Skeletal muscle cell (primary cell): Measurements from ENCODE around the gene COL13A1.

ENCODE experiments used
- DNase-seq: peaks from one replicate; pipeline ENCODE4 v3.0.0-alpha.2; 2010; ENCODE audit warnings: low read depth
- H3K4me3 ChIP-seq: 2 replicates; pipeline ENCODE4 v1.5.1; 2011; ENCODE audit warnings: low read depth, mild to moderate bottlenecking, control low read depth, low read length, moderate library complexity

The COL13A1 gene

DNA sequence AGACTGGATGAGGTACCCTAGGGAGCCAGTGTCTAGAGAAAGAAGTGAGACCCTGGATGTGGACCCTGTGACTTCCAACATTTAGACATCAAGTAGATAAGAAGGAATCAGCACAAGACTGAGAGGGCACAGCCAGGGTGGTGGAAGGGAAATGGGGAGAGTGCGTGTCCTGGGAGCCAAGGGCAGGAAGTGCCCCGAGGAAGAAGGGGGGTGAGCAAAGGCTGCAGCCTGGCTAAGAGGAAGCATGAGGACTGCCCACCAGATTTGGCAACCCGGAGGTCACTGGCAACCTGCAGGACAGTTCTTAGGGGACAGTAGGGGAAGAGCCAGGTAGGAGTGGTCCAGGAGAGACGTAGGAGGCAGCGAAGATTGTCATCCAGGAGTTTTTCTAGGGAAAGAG, 14.8 kb downstream of the COL13A1 start:
- no peak for DNase-seq
- H3K4me3 ChIP-seq = no peak overlapping the region

- no peak overlapping the region for H3K4me3 ChIP-seq
- DNase-seq = no peak
Observed at GRCh38 chr10:69817078-69817581, 15.4 kb downstream of the COL13A1 start.

DNA sequence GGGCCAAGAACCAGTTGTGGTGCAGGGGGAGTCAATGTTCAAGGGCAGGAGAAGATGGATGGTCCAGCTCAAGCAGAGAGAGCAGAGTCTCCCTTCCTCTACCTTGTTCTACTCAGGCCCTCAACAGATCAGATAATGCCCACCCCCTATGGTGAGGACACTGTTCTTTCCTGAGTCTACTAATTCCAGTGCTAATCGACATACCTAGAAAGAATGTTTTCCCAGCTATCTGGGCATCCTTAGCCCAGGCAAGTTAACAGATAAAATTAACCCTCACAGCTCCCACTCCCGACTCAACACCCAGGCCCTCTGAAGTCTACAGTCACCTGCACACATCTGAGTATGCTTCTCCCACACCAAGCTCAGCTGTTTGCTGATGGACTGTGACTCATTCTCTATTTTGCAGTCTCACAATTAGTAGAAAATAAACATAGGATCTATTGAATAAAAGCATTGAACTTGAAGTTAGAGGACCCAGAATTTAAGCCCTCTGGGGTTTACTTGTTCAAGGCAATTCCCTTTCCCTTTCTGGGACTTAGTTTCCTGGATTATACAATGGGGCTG, 17.1 kb downstream of the COL13A1 start:
- DNase-seq = no peak

GRCh38 chr10:69819716-69820506, 18.2 kb downstream of the COL13A1 start:
- no peak for DNase-seq
- H3K4me3 ChIP-seq = no peak overlapping the region

More for the DNA sequence above, 17.1 kb downstream of the COL13A1 start:
- no peak overlapping the region for H3K4me3 ChIP-seq

- H3K4me3 ChIP-seq = no peak overlapping the region
- no peak for DNase-seq
Observed at GRCh38 chr10:69820817-69821216, 19.1 kb downstream of the COL13A1 start.

- H3K4me3 ChIP-seq = no peak overlapping the region
- no peak for DNase-seq
Observed at GRCh38 chr10:69825604-69826003, 23.9 kb downstream of the COL13A1 start.

- no peak overlapping the region for H3K4me3 ChIP-seq
- no peak for DNase-seq
Observed at GRCh38 chr10:69826094-69826493, 24.4 kb downstream of the COL13A1 start.

DNA sequence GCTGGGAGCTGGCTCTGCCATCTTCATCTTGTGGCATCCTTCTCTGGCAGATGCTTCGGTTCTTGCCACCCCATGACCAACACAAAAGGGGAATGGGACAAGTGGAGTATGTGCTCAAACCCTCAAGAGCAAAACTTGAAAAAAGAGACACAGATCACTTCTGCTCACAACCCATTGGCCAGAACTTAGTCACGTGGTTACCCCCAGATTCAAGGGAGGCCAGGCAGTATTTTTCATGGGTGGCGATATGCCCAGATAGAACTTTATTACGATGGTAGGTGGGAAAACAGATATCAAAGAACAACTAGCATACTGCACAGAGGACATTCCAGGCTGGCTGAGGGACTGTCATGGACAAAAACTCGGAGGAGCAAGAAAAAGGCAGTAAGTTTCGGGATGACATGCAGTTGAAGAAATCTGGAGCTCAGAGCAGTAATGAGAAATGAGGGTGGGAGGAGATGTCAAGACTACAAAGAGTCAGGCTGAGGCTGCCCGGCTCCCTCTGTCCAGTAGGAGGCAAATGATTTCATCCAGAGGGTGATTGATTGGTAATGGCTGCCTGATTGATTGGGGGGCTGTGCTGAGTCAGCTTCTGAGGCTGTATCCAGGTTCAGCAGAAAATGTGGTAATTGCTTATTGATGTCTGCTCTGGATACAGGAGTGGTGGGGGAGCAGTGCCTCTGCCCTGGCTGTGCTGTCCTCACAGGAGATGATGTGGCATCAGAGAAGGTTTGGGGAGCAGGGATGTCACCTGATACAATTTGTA, 25.3 kb downstream of the COL13A1 start:
- no peak overlapping the region for H3K4me3 ChIP-seq
- no peak for DNase-seq

DNA sequence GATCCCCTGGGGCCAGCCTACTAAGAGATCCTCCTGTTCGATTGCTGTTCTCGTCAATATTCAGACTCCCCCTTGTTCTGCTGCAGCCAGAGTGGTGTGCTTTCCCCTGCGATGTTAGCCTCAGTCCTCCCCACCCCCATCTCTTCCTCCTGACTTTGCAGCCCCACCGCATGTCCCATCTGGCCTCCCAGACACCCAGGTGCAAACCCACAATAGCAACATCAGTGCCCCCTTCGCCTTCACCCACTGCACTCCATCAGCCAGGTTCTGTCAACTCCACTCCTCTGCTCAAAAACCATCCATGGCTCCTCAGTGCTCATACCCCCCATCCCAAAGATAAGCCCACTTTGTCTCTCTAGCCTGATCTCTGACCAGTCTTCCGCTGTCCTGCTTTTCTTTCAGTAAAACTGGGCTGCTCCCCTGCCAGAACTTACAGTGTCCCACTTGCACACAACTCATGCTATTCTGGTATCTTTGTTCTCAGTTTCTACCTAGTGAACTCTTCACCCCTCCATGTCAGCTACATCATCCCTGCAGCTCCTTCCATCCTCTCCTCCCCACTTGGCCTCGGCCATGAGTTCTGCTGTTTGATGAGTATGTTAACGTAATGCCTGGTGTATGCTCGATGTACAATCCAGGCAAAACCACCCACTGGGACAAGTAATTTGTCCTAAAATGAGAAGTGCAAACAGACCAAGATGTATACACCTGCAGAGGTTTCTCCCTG, 26.6 kb downstream of the COL13A1 start:
- no peak overlapping the region for H3K4me3 ChIP-seq
- no peak for DNase-seq

DNA sequence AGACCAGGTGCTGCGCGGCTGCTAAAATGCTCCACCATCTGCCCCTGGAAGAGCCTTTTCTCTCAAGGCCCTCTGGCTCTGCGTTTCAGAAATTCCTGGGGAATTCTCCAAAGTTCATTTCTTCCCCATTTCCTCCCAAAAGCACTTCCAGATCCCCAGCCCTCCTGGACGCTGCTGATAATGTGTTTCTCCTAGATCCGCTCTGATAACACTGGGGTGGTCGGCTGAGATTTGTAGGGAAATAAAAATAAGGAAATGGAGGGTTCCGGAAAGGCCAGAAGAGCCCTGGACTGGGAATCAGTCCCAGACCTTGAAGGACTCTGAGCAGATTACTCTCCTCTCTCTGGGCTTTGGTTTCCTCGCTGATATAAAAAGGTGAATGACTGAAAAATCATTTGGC, 28.1 kb downstream of the COL13A1 start:
- H3K4me3 ChIP-seq = no peak overlapping the region
- no peak for DNase-seq

DNA sequence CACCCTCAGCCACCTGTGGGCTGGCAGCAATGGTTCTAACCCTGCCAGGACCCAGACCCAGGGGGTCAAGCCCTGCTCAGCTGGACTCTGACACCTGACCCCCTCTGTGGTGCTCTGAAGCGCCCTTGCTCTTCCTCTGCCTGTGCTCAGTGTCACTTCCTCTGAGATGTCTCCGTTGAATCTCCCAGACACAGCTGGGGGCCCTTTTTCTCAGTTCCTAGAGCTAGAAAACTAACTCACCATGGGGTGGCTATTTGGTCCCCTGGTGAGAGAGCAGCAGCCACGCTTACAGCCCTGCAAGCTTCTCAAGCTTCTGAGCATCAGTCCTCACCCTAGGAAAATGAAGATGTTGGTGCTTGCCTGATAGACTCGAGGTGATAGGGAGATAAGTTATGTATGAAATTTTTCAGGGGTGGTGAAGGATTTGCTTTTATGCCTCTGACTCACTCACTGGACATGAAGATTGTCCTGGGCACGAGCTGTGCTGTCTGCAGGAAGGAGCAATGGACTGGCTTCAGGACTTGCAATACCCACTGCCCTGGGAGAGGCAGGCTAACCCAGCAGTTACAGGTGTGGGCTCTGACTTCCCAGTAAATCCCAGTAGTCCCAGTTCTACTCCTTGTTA, 29.6 kb downstream of the COL13A1 start:
- DNase-seq = no peak
- H3K4me3 ChIP-seq = no peak overlapping the region

DNA sequence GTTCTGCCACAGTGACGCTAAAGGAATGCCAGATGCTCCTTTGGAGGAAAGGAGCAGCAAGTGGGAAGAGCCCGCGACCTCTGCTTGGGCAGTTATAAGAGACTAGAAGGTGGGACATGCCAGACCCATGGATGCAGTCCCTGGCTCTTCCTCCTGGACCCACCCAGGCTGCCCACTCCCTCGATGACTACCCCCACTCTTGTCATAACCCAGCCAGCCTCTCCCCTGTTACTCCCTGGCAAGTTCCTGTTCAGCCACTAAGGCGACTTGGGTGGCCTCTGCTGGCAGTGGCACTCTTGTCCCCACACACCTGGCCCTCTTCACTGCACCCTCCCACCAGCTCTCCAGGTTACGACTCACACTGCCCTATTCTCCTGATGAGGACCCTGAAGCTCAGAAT, 33.5 kb downstream of the COL13A1 start:
- no peak for DNase-seq
- no peak overlapping the region for H3K4me3 ChIP-seq

DNA sequence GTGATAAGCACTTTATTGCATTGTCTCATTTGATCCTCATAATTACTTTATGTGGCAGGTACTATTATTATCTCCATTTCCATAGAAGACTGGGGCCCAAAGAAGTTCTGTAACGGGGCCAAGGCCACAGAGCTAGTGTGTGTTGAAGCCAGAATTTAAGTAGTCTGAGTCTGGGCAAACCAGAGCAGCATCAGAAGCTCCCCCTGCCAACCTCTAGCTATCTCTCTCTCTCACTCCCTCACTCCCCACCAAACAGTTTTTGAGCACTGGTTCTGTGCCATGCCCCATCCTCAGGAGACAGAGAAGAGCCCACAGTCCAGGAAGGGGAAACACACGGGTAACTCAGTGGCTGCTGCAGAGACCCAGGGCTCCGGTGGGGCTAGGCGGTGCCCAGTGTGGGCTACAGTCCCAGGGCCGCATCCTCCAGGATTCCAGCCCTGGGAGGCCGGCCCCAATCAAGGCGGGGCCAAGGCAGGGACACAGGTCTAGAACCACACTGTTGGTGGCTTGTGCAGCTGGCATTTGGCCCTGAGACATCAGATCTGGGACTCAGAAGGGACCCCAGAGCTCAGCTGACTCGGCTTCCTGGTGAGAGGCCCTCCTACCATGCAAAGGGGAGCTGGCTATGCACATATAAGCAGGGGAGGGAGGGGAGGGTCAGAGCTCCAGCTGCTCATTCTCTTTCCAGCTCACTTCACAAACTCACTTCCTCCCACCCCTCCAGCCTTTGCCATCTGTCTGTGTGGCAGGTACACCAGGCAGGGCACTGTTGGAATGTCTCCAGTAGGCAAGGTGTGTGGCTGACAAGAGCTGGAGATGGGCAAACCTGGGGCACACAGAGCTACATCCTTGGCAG, 34.4 kb downstream of the COL13A1 start:
- DNase-seq = no peak
- no peak overlapping the region for H3K4me3 ChIP-seq

- DNase-seq = no peak
- H3K4me3 ChIP-seq = no peak overlapping the region
Observed at GRCh38 chr10:69836731-69837030, 35.0 kb downstream of the COL13A1 start.

- no peak for DNase-seq
- no peak overlapping the region for H3K4me3 ChIP-seq
Observed at GRCh38 chr10:69837261-69837660, 35.6 kb downstream of the COL13A1 start.

DNA sequence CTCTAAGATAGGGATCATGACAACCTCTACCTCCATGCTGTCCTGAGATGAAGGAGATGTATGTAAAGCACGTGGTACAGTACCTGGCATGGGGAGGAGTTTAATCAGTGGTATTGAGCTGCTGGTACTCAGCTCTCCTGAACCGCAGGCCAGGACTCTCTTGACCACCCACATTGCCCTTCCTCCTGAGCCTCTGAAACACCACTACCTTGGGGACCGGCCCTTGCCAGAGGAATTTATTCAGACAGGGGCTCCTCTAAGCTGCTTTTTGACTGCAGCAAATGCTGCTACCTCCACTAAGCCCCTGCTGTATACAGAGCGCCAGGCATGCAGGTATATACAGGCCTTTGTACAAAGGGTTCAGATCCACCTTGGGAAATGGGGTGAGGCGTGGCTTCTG, 36.7 kb downstream of the COL13A1 start:
- H3K4me3 ChIP-seq = no peak overlapping the region
- DNase-seq = no peak

DNA sequence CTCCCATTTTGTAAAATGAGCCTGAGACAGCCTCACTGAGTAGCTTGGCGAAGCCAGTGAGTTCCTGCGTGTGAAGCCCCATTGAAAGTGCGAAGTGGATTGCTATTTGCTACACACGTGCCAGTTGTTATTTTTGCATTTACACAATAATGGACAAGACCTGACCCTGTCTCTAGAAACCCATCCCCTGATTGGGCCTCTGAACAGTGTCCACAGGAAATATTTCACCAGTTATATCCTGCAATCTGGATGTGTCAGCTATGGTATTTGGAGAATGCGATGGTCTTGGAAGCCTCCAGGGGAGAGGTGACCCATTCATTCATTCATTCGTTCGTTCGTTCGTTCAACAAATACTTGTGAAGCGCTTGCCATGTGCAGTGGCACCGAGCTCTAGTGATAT, 37.1 kb downstream of the COL13A1 start:
- no peak overlapping the region for H3K4me3 ChIP-seq
- no peak for DNase-seq

DNA sequence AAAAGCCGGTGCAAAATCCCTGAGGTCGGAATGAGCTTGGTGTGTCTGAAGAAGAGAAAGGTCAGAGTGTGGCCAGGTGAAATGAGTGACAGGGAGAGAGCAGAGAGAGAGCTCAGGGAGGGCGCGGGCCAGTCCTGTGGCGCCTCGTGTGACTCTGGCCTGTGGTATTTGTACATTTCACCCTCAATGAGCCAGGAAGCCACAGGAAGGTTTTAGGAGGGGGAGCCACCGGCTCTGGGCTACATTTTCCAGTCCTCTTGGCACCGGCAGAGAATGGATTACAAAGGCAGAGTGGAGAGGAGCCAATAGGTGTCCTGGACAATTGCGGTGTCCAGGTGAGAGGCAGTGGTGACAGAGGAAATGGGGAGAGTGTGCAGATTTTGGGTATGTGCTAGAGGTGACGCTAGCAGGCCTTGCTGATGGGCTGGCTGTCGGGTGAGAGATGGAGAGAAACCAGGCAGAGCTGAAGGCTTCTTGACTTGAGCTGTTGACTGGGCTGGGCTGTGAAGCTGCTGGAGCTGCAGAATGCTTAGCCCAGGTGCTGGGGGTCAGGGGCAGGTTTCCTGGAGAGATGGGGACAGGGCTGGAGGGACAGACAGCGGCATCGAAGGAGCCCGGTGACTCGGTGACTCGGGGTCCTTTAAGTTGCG, 38.1 kb downstream of the COL13A1 start:
- DNase-seq = no peak
- H3K4me3 ChIP-seq = no peak overlapping the region
